Keratinocyte (primary cell): ENCODE results near the gene RBM47. TPM values are rescaled to one million over a fixed set of nuclear protein-coding genes. Genes with fewer than 3 reads are reported as not detected.

ENCODE experiments used
- DNase-seq: peaks from one replicate; pipeline ENCODE4 v3.0.0-alpha.2; 2011; ENCODE audit warnings: low read depth, missing footprints, low spot score
- FAIRE-seq: peaks from 2 replicates; lab custom pipeline; 2011; peaks lifted over from hg19 to GRCh38; lab: Jason Lieb, UNC
- H2AFZ ChIP-seq: 2 replicates; pipeline ENCODE4 v1.6.0; 2012; ENCODE audit warnings: low read length, control low read depth, inconsistent platforms; ENCODE audit not compliant: control insufficient read depth
- H3K27ac ChIP-seq: 2 replicates; pipeline ENCODE4 v1.5.1; 2011; ENCODE audit warnings: low read length; ENCODE audit not compliant: control insufficient read depth, insufficient read depth
- H3K27me3 ChIP-seq: 3 replicates; pipeline ENCODE4 v1.6.0; 2011; ENCODE audit warnings: low read length; ENCODE audit not compliant: control insufficient read depth, insufficient read depth; ENCODE audit errors: extremely low read depth
- H3K36me3 ChIP-seq, 2 experiments: 2 replicates in 1 of 2; 3 replicates in 1 of 2; pipeline ENCODE4 v1.5.1; 2011; ENCODE audit warnings: low read length in 2 of 2, mild to moderate bottlenecking in 1 of 2; ENCODE audit not compliant: control insufficient read depth in 2 of 2, insufficient read depth in 2 of 2; ENCODE audit errors: extremely low read depth in 1 of 2
- H3K4me1 ChIP-seq: 3 replicates; pipeline ENCODE4 v1.5.1; 2011; ENCODE audit warnings: low read length; ENCODE audit not compliant: control insufficient read depth, insufficient read depth; ENCODE audit errors: extremely low read depth
- H3K4me2 ChIP-seq: 3 replicates; pipeline ENCODE4 v1.6.0; 2011; ENCODE audit warnings: low read depth, low read length; ENCODE audit not compliant: control insufficient read depth, insufficient read depth; ENCODE audit errors: extremely low read depth
- H3K4me3 ChIP-seq, 3 experiments: fragments of 200-600 bp in 1 of 3; sonication (generic) in 1 of 3; 2 replicates in 2 of 3; 3 replicates in 1 of 3; pipeline ENCODE4 v1.5.1; 2011 to 2016; ENCODE audit warnings: low read length in 3 of 3, mild to moderate bottlenecking in 3 of 3, control low read depth in 2 of 3, inconsistent platforms in 1 of 3, low read depth in 1 of 3, mixed read lengths in 1 of 3, mixed run types in 1 of 3, moderate library complexity in 1 of 3; ENCODE audit not compliant: control insufficient read depth in 2 of 3, insufficient read depth in 2 of 3; ENCODE audit errors: extremely low read depth in 1 of 3
- H3K79me2 ChIP-seq: 2 replicates; pipeline ENCODE4 v1.6.0; 2012; ENCODE audit warnings: low read length; ENCODE audit not compliant: control insufficient read depth, insufficient read depth
- H3K9ac ChIP-seq: 3 replicates; pipeline ENCODE4 v1.6.0; 2011; ENCODE audit warnings: low read length; ENCODE audit not compliant: control insufficient read depth, insufficient read depth; ENCODE audit errors: extremely low read depth
- H3K9me1 ChIP-seq: 3 replicates; pipeline ENCODE4 v1.6.0; 2011; ENCODE audit warnings: low read length; ENCODE audit not compliant: control insufficient read depth, insufficient read depth; ENCODE audit errors: extremely low read depth
- H3K9me3 ChIP-seq: 2 replicates; pipeline ENCODE4 v1.5.1; 2012; ENCODE audit warnings: low read depth, low read length; ENCODE audit not compliant: control insufficient read depth
- H4K20me1 ChIP-seq: 3 replicates; pipeline ENCODE4 v1.6.0; 2011; ENCODE audit warnings: low read length; ENCODE audit not compliant: control insufficient read depth, insufficient read depth; ENCODE audit errors: extremely low read depth
- CTCF ChIP-seq, 3 experiments: IDR thresholded peaks in 1 of 3; conservative IDR thresholded peaks in 1 of 3; optimal IDR thresholded peaks in 1 of 3; 2 replicates in 2 of 3; 3 replicates in 1 of 3; pipeline versions ENCODE3 to v1.5.1; 2011; ENCODE audit warnings: low read length in 3 of 3, mild to moderate bottlenecking in 3 of 3, moderate library complexity in 2 of 3, control low read depth in 1 of 3, inconsistent platforms in 1 of 3; ENCODE audit not compliant: insufficient read depth in 2 of 3; ENCODE audit errors: extremely low read depth in 1 of 3
- EZH2 ChIP-seq: IDR thresholded peaks from one replicate; pipeline ENCODE4 v1.6.1; 2012; ENCODE audit warnings: inconsistent platforms, mild to moderate bottlenecking, low read length, moderate library complexity
- dilution Hi-C: fragments of 300-500 bp; cut with MboI; formaldehyde crosslinking; loops from one replicate; pipeline ENCODE4 v1.7.0; 2020; ENCODE audit warnings: low sequenced_read_pairs; ENCODE audit not compliant: extremely low pct_ligation_motif_present
- polyA plus RNA-seq, 5 experiments: library from polyadenylated mRNA; depleted of rRNA in 3 of 5; stranded (reverse) in 3 of 5; stranded (forward) in 1 of 5; unstranded in 1 of 5; fragments of >200 nt; gene quantifications; 1 replicate in 1 of 5; 2 replicates in 3 of 5; 3 replicates in 1 of 5; pipeline versions ENCODE4 v1.2.1 to v1.2.3, GENCODE V29; 2011 to 2012; ENCODE audit warnings: missing spikeins in 2 of 5, low read depth in 1 of 5, low replicate concordance in 1 of 5

Gene RBM47
- polyA plus RNA-seq, 1 donor (not counting 4 experiments of a cell fraction or from before 2014, with no cell fraction given), result 6.9 TPM

GRCh38 chr4:40455340-40455902 lies 174.2 kb downstream of the RBM47 start:
- Histone ChIP-seq H3K4me3 (no peak overlapping the region), H3K27me3 (no peaks in the 10 kb centered on the region), H3K9me3 (no peaks in the 10 kb centered on the region), H3K79me2 (no peaks in the 10 kb centered on the region), H3K4me2 (no peak overlapping the region), H3K27ac (no peak overlapping the region), H2AFZ (no peak overlapping the region), H3K36me3 (no peaks in the 10 kb centered on the region), H3K9ac (no peak overlapping the region), H4K20me1 (no peaks in the 10 kb centered on the region), H3K4me1 (no peaks in the 10 kb centered on the region), H3K9me1 (no peaks in the 10 kb centered on the region)
- DNase-seq (no peak), FAIRE-seq (no peak)
- TF ChIP-seq CTCF (optimal IDR thresholded peaks at IDR 0.05 in 1 of 3, IDR thresholded peaks at IDR 0.05 in 1 of 3, conservative IDR thresholded peaks at IDR 0.05 in 1 of 3; ENCODE audit: extremely low read depth in 1 of 3, insufficient read depth in 2 of 3, low read length in 3 of 3), result no peak
- no peak for TF ChIP-seq EZH2
- dilution Hi-C loops, result no loop called here

DNA sequence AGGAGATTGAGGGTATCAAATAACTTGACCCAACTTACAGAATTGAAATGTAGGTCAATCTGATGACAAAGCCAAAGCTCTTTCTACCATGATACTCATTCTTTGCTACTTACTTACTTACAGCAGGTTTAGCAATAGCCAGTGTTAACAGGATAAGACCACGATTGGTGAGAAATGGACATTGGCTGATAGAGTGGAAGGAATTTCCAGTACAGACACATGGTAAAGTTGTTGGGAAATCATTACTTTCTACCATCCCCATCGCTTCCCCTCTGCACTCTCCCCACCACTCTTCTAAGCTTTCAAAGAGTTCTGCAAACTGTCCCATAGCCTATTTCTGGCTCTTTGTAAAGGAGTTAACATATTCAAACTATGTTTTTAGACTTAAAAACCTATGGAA lies 174.8 kb downstream of the RBM47 start:
- H3K4me1 ChIP-seq, result no peaks in the 10 kb centered on the region
- H3K27ac ChIP-seq, result no peak overlapping the region
- FAIRE-seq, result no peak

More for the DNA sequence above, 174.8 kb downstream of the RBM47 start:
- dilution Hi-C loops, result no loop called here
- H3K9me3 ChIP-seq, result no peaks in the 10 kb centered on the region
- TF ChIP-seq EZH2 (no peak), CTCF (optimal IDR thresholded peaks at IDR 0.05 in 1 of 3, IDR thresholded peaks at IDR 0.05 in 1 of 3, conservative IDR thresholded peaks at IDR 0.05 in 1 of 3; ENCODE audit: extremely low read depth in 1 of 3, insufficient read depth in 2 of 3, low read length in 3 of 3) (no peak)
- no peak overlapping the region for H3K4me3 ChIP-seq
- no peak overlapping the region for H3K4me2 ChIP-seq
- no peaks in the 10 kb centered on the region for H3K36me3 ChIP-seq
- no peaks in the 10 kb centered on the region for H3K27me3 ChIP-seq
- H3K9ac ChIP-seq, result no peak overlapping the region
- no peaks in the 10 kb centered on the region for H4K20me1 ChIP-seq
- DNase-seq, result no peak
- H3K9me1 ChIP-seq, result no peaks in the 10 kb centered on the region
- H2AFZ ChIP-seq, result no peak overlapping the region
- H3K79me2 ChIP-seq, result no peaks in the 10 kb centered on the region
